Right lobe of liver (tissue), 6 donors: ENCODE measurements around the gene PDZK1IP1. TPM values are rescaled to one million over a fixed set of nuclear protein-coding genes. Genes with fewer than 3 reads are reported as not detected.

Experiments used
- ATAC-seq, 4 donors: fragments of 200-7000 bp; cut with Tn5 transposase; one replicate each; pipeline ENCODE4 v1.9.1; 2020; ENCODE audit warnings: mild to moderate bottlenecking in 4 of 4, moderate library complexity in 4 of 4
- DNase-seq, 3 donors: peaks; one replicate each; pipeline ENCODE4 v3.0.0-alpha.2; 2020
- H3K27ac ChIP-seq, 3 donors: fragments of 200-600 bp; one replicate each; pipeline ENCODE4 v1.8.0; 2022
- H3K27me3 ChIP-seq, 2 donors: fragments of 200-600 bp; one replicate each; pipeline ENCODE4 v1.8.0; 2022
- H3K36me3 ChIP-seq, 4 donors: fragments of 200-600 bp; sonication (generic) in 1 of 4; one replicate each; pipeline versions ENCODE4 v1.5.1 to v1.8.0; 2017 to 2022; ENCODE audit warnings: control low read depth in 1 of 4
- H3K4me1 ChIP-seq, 4 donors: fragments of 200-600 bp; sonication (generic) in 1 of 4; one replicate each; pipeline versions ENCODE4 v1.5.1 to v1.8.0; 2017 to 2022; ENCODE audit warnings: control low read depth in 1 of 4
- H3K4me3 ChIP-seq, 3 donors: fragments of 200-600 bp; one replicate each; pipeline ENCODE4 v1.8.0; 2022
- H3K9me3 ChIP-seq, 4 donors: fragments of 200-600 bp; sonication (generic) in 1 of 4; one replicate each; pipeline versions ENCODE4 v1.5.1 to v1.8.0; 2017 to 2022; ENCODE audit warnings: control low read depth in 1 of 4
- POLR2A ChIP-seq: fragments of 450-650 bp; IDR thresholded peaks from one replicate; pipeline ENCODE4 v1.6.1; 2017; ENCODE audit warnings: antibody characterized with exemption, mild to moderate bottlenecking
- WGBS: methylation state at CpG from one replicate; pipeline ENCODE4 v1.1.6; 2018; ENCODE audit warnings: low coverage, low lambda C conversion rate; ENCODE audit not compliant: insufficient coverage; ENCODE audit errors: missing lambda C conversion rate; 5-methylcytosine and 5-hydroxymethylcytosine counted together
- intact Hi-C, 2 donors: fragments of 100-400 bp; cut with DNase I; formaldehyde crosslinking; loops; one replicate each; pipeline versions ENCODE4 v1.11.2 to v1.14.1; 2022
- total RNA-seq, 6 experiments: library from RNA; depleted of rRNA in 2 of 6; stranded (reverse); fragments of >200 nt in 2 of 6; fragmentation: NEBNext Ultra II Directional in 3 of 6; extraction: Animal tissue kit (Norgen Biotek cat#: 25700) in 3 of 6; gene quantifications; one replicate each; pipeline versions ENCODE4 v1.1.0 to v1.2.4, GENCODE V29; 2016 to 2023
- TF ChIP-seq, protein P1 (sequence below), 4 donors: fragments of 200-600 bp in 3 of 4; fragments of 450-650 bp in 1 of 4; IDR thresholded peaks; one replicate each; pipeline versions ENCODE4 v1.5.1 to v1.8.0; 2016 to 2022; ENCODE audit warnings: antibody characterized with exemption in 4 of 4, mild to moderate bottlenecking in 2 of 4
- donor health status: DM: no; HTN: yes; CAD: no.
- donor health status: DM: no; HTN: no; CAD: no.
- donor health status: DM: no; HTN: no; CAD: no.
- donor health status: DM: no; HTN: yes; CAD: no.
- donor health status: DM: no; HTN: yes; CAD: no.

The PDZK1IP1 gene
- total RNA-seq, 6 experiments from 2014 or later: 0.24 to 44.3 (median 5.4) TPM

DNA sequence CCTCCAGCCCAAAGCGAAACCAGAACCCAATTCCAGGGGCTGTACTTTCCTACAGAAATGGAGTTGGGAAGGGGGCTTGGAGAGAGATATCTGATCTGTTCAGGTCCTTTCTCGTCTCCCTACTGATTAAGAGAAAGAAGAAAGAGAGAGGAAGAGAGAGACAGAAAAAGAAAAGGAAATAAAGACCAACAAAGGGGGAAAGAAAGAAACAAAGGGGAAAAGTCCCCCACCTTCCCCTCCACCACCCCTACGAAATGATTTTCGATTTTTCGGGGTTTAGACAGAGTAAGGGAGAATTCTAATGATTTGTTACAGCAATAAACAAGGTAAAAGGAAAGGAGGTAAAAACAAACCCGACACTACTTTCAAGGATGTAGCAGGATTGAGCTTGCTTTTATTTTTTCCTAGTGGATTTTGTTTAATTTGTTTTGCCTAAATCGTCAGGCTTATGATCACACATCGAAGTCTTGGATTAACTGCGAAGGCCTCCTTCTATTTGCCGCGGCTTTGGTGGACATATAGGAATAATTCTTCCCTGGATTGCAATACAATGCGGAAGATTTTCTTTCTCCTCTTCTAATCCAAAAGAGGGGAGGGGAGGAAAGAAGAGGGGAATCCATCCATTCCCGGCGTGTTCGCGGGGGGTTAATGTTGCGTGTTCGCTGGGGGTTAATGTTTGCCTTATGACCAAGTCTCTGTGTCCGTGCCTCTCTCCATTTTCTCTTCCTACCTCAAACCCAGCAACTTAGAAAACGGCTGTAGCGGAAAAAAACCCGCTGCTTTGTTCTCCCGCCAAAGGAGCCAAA is 40.3 kb upstream of the PDZK1IP1 start:
- no peak for DNase-seq
- Histone ChIP-seq H3K27ac (peak overlapping the region; percentile 50 to 85 (median 56)), H3K27me3 (peaks cover 9 to 53% of the 10 kb centered on the region in 2 donors), H3K36me3 (no peaks in the 10 kb centered on the region), H3K4me1 (peaks cover 0 to 6% (median under 1%) of the 10 kb centered on the region in 4 donors), H3K4me3 (peak overlapping the region; percentile 21 to 29 (median 27)), H3K9me3 (no peaks in the 10 kb centered on the region)
- intact Hi-C loops: no loop called here
- TF ChIP-seq POLR2A: no peak
- TF ChIP-seq, protein P1, sequence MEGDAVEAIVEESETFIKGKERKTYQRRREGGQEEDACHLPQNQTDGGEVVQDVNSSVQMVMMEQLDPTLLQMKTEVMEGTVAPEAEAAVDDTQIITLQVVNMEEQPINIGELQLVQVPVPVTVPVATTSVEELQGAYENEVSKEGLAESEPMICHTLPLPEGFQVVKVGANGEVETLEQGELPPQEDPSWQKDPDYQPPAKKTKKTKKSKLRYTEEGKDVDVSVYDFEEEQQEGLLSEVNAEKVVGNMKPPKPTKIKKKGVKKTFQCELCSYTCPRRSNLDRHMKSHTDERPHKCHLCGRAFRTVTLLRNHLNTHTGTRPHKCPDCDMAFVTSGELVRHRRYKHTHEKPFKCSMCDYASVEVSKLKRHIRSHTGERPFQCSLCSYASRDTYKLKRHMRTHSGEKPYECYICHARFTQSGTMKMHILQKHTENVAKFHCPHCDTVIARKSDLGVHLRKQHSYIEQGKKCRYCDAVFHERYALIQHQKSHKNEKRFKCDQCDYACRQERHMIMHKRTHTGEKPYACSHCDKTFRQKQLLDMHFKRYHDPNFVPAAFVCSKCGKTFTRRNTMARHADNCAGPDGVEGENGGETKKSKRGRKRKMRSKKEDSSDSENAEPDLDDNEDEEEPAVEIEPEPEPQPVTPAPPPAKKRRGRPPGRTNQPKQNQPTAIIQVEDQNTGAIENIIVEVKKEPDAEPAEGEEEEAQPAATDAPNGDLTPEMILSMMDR (IDR thresholded peaks at IDR 0.05): no peak
- ATAC-seq: no peak
- WGBS: 8% methylated on average over 23 of the region's 23 CpGs

DNA sequence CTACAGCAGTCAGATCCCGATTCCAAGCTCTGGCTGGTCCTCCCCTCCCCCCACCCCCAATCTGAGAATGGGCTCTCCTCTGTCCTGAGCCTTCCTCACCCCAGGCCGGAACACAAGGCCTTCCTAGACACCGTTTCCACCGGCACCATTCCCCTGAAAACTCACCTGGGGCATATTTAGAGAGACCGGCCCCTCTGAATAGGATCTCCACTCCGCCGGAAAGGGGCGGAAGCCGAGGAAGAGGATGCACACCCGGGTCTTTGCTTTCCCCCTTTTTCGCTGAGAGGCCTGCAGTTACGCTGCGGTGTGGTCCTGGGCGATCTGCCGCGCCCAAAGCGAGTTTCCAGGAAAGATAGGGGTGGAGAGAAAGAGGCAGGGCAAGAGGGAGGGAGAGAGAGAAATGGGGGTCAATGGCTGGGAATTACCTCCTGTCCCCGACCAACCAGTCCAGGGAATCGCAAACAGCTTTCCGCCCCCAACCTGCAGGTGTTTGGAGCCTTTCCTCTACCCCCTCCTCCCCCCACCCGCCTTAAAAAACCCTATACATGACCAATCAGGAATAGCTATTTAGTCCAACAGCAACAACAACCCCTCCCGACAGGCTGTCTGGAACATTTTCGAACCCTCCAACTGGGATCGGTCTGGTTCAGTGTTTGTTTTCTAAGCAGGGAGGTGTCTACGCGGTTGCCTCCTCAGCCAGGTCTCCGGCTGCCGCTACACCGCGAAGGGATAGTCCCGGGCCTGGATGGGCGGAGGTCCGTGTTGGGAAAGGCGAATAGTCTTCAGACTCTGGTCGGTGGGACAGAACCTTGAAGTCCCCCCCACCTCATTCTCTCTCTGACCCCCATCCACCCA is 39.4 kb upstream of the PDZK1IP1 start:
- DNase-seq (no peak), ATAC-seq (no peak)
- intact Hi-C loops: no loop called here
- peaks cover 0 to 7% (median 2%) of the 10 kb centered on the region in 4 donors for H3K4me1 ChIP-seq
- H3K9me3 ChIP-seq: no peaks in the 10 kb centered on the region
- TF ChIP-seq, protein P1 (IDR thresholded peaks at IDR 0.05): no peak
- TF ChIP-seq POLR2A: no peak
- peak overlapping the region in 1 of 3 donors; percentile 85 for H3K27ac ChIP-seq
- H3K36me3 ChIP-seq: no peaks in the 10 kb centered on the region
- peaks cover 9 to 56% of the 10 kb centered on the region in 2 donors for H3K27me3 ChIP-seq
- WGBS: 10% methylated on average over 21 of the region's 35 CpGs
- peak overlapping the region in 1 of 3 donors; percentile 11 for H3K4me3 ChIP-seq

DNA sequence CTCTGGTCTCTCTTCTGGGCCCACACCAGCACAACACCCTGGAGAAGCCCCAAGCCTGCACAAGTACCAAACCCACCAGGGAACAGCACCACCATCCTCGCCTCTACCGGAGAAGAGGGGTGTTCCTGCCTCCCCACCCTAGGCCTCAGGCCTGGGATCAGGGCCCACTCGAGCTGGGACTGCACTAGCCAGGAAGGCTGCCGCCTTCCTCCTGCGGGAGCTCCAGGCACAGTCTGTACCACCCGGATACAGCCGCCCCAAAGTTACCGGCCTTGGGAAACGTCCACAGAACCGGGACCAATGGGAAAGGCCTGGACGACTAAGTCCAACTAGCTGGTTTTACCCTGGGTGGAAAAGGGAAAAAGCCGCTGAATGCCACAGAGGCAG is 38.8 kb upstream of the PDZK1IP1 start:
- no peaks in the 10 kb centered on the region for H3K9me3 ChIP-seq
- DNase-seq (no peak), ATAC-seq (peak; percentile 5 to 36 (median 11))
- H3K4me1 ChIP-seq: peaks cover 0 to 7% (median 2%) of the 10 kb centered on the region in 4 donors
- H3K27me3 ChIP-seq: peaks cover 9 to 56% of the 10 kb centered on the region in 2 donors
- peak; percentile 50 for TF ChIP-seq POLR2A
- TF ChIP-seq, protein P1 (IDR thresholded peaks at IDR 0.05): no peak
- no peak overlapping the region for H3K4me3 ChIP-seq
- peak overlapping the region in 1 of 3 donors; percentile 85 for H3K27ac ChIP-seq
- no peaks in the 10 kb centered on the region for H3K36me3 ChIP-seq
- 70% methylated on average over 2 of the region's 12 CpGs for WGBS
- intact Hi-C loops: no loop called here

DNA sequence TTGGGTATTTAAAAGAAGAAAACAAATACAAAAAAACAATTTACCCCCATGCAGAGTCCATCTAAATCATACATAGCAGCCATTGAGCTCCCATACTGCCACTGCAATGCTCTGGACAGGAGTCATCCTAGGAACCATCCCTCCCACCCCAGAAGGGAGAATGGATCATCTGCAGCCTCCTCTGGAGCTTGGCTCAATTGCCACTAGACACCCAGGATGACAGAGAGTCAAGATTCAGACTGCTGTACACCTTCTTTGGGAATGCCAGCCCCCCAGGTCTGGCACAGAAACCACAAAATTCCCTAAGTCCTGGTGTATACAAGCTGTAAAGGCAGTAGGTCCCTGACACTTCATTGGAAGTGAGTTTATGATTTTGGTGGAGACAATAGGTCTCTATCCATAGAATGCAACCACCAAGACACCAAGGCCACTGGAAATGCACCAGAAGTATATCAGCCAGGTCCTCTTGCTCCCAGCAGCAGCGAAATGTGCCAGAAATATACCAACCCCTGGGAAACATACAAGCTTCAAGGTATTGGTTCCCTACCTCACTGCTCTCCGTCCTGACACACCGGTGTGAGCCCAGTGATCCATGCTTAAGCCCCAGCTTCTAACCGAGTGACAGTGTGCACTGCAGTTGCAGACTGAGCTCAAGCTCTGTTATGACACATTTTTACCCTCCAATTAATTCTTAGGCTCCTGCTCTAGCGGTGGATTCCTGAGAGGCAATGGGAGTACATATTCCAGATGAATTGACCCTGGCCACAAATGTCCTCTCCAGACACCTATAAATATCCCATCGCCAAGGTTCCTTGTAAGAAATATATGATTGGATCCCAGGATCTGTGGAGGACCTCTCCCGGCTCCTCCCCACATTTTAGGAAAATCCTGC is 37.8 kb upstream of the PDZK1IP1 start:
- Histone ChIP-seq H3K27me3 (peaks cover 9 to 49% of the 10 kb centered on the region in 2 donors), H3K36me3 (no peaks in the 10 kb centered on the region), H3K4me1 (peaks cover 0 to 7% (median 2%) of the 10 kb centered on the region in 4 donors), H3K27ac (no peak overlapping the region), H3K9me3 (no peaks in the 10 kb centered on the region), H3K4me3 (no peak overlapping the region)
- intact Hi-C loops: no loop called here
- DNase-seq: peak in 1 of 3 donors; percentile 24
- 48% methylated on average over 5 of the region's 7 CpGs for WGBS
- no peak for TF ChIP-seq POLR2A
- TF ChIP-seq, protein P1 (IDR thresholded peaks at IDR 0.05): no peak
- ATAC-seq: no peak
